A549 (cell line): ENCODE measurements around the gene DCAF4.

Source experiments
- BHLHE40 ChIP-seq: IDR thresholded peaks from 2 replicates; pipeline ENCODE4 v1.6.1; 2012; ENCODE audit warnings: low read depth, low read length, inconsistent platforms
- CTCF ChIP-seq: fragments of >200 bp; sonication (Bioruptor Twin); formaldehyde crosslinking; IDR thresholded peaks from 3 replicates; pipeline ENCODE4 v1.5.1; 2016
- ELK1 ChIP-seq: fragments of 150-350 bp; IDR thresholded peaks from 2 replicates; pipeline ENCODE4 v1.6.1; 2014; ENCODE audit warnings: low read depth, mild to moderate bottlenecking, low read length
- EP300 ChIP-seq, 2 experiments: fragments of >200 bp; sonication (Bioruptor Twin); formaldehyde crosslinking; IDR thresholded peaks; 2 replicates in 1 of 2; 3 replicates in 1 of 2; pipeline ENCODE4 v1.6.1; 2016 to 2017
- ESRRA ChIP-seq: fragments of 150-350 bp; IDR thresholded peaks from 2 replicates; pipeline ENCODE4 v1.6.1; 2014; ENCODE audit warnings: mild to moderate bottlenecking, low read length, borderline replicate concordance
- FOSL2 ChIP-seq, 2 experiments: fragments of 450-650 bp in 1 of 2; fragments of >200 bp in 1 of 2; sonication (Bioruptor Twin) in 1 of 2; formaldehyde crosslinking; IDR thresholded peaks; 2 replicates each; pipeline versions ENCODE4 v1.5.0 to v1.6.1; 2016 to 2020; ENCODE audit warnings: mild to moderate bottlenecking in 1 of 2, moderate library complexity in 1 of 2
- HDAC2 ChIP-seq: fragments of 200-600 bp; sonication (generic); IDR thresholded peaks from 2 replicates; pipeline ENCODE4 v1.6.1; 2016
- HOXA7 ChIP-seq: fragments of 250-450 bp; sonication (Bioruptor Pico); IDR thresholded peaks from 2 replicates; pipeline ENCODE4 v1.5.0; 2020; ENCODE audit warnings: mild to moderate bottlenecking, moderate library complexity
- JUN ChIP-seq, 2 experiments: fragments of >200 bp; sonication (Bioruptor Twin); formaldehyde crosslinking; IDR thresholded peaks; 2 replicates in 1 of 2; 3 replicates in 1 of 2; pipeline ENCODE4 v1.6.1; 2016 to 2017
- MAX ChIP-seq: IDR thresholded peaks from 2 replicates; pipeline ENCODE4 v1.6.1; 2012
- MAZ ChIP-seq: fragments of 150-350 bp; IDR thresholded peaks from 2 replicates; pipeline ENCODE4 v1.6.1; 2014; ENCODE audit warnings: antibody characterized with exemption, low read depth, low read length, borderline replicate concordance
- PHF8 ChIP-seq: fragments of 200-600 bp; sonication (generic); IDR thresholded peaks from 2 replicates; pipeline ENCODE4 v1.6.1; 2016; ENCODE audit warnings: low read depth, mild to moderate bottlenecking, antibody characterized with exemption, moderate library complexity, borderline replicate concordance
- POLR2A ChIP-seq: IDR thresholded peaks from 2 replicates; pipeline ENCODE4 v1.6.1; 2012; ENCODE audit warnings: mild to moderate bottlenecking, low read length
- REST ChIP-seq: fragments of 200-600 bp; sonication (generic); IDR thresholded peaks from 2 replicates; pipeline ENCODE4 v1.6.1; 2016; ENCODE audit warnings: antibody characterized with exemption, mild to moderate bottlenecking, moderate library complexity

GRCh38 chr14:72945356-72946027 lies 19.2 kb downstream of the DCAF4 start:
- TF ChIP-seq CTCF: no peak
- no peak for TF ChIP-seq EP300 (IDR thresholded peaks at IDR 0.05)
- TF ChIP-seq REST: no peak
- TF ChIP-seq BHLHE40: no peak
- no peak for TF ChIP-seq POLR2A
- no peak for TF ChIP-seq HDAC2
- TF ChIP-seq MAZ: no peak
- TF ChIP-seq FOSL2 (IDR thresholded peaks at IDR 0.05): no peak
- TF ChIP-seq FOSL2 (CRISPR knock-in tag; IDR thresholded peaks at IDR 0.05): no peak
- TF ChIP-seq MAX: no peak
- no peak for TF ChIP-seq ELK1
- no peak for TF ChIP-seq PHF8
- TF ChIP-seq JUN (IDR thresholded peaks at IDR 0.05): no peak
- TF ChIP-seq HOXA7 (CRISPR knock-in tag): no peak
- no peak for TF ChIP-seq ESRRA
